Nephron (organoid): ENCODE results near the gene DUSP5.
A peak's percentile ranks its signal among the peaks of the same experiment; 100 is the strongest.
"Not testable (repeated sequence)": the region's sequence is repeated elsewhere in the genome, so short reads cannot be mapped to it uniquely, and the experiment has no call there.

Source experiments
- H3K27ac Mint-ChIP-seq, 3 experiments: 2 replicates each; pipeline ENCODE4 v1.8.0; 2020; ENCODE audit warnings: mixed read lengths in 3 of 3, mild to moderate bottlenecking in 2 of 3, moderate library complexity in 1 of 3
- H3K27me3 Mint-ChIP-seq: 2 replicates; pipeline ENCODE4 v1.8.0; 2021; ENCODE audit warnings: low read depth, mild to moderate bottlenecking, moderate library complexity, mixed read lengths
- H3K36me3 Mint-ChIP-seq: 2 replicates; pipeline ENCODE4 v1.8.0; 2020; ENCODE audit warnings: low read depth, mixed read lengths
- H3K4me1 Mint-ChIP-seq: 2 replicates; pipeline ENCODE4 v1.8.0; 2020; ENCODE audit warnings: mixed read lengths
- H3K4me3 Mint-ChIP-seq, 3 experiments: 2 replicates each; pipeline ENCODE4 v1.8.0; 2020; ENCODE audit warnings: mild to moderate bottlenecking in 3 of 3, mixed read lengths in 3 of 3, moderate library complexity in 2 of 3
- H3K9me3 Mint-ChIP-seq: 2 replicates; pipeline ENCODE4 v1.8.0; 2020; ENCODE audit warnings: mixed read lengths
- CTCF ChIP-seq, 3 experiments: fragments of 200-600 bp; sonication (generic); IDR thresholded peaks; one replicate each; pipeline ENCODE4 v1.5.0; 2021; ENCODE audit warnings: antibody characterized with exemption in 3 of 3; ENCODE audit not compliant: unreplicated experiment in 3 of 3

Gene DUSP5

GRCh38 chr10:110529596-110530011 lies 31.9 kb downstream of the DUSP5 start:
- no peaks in the 10 kb centered on the region for H3K9me3 Mint-ChIP-seq
- no peak overlapping the region for H3K4me3 Mint-ChIP-seq
- H3K36me3 Mint-ChIP-seq, result no peaks in the 10 kb centered on the region
- peaks cover 31% of the 10 kb centered on the region for H3K27me3 Mint-ChIP-seq
- H3K4me1 Mint-ChIP-seq, result no peaks in the 10 kb centered on the region
- TF ChIP-seq CTCF (IDR thresholded peaks at IDR 0.05; ENCODE audit: unreplicated experiment in 3 of 3), result no peak
- H3K27ac Mint-ChIP-seq, result no peak overlapping the region

- Mint-ChIP-seq H3K27ac (no peak overlapping the region), H3K4me3 (peak overlapping the region in 1 of 3 experiments; percentile 54), H3K36me3 (no peaks in the 10 kb centered on the region), H3K4me1 (no peaks in the 10 kb centered on the region), H3K27me3 (peaks cover 34% of the 10 kb centered on the region), H3K9me3 (no peaks in the 10 kb centered on the region)
- TF ChIP-seq CTCF (IDR thresholded peaks at IDR 0.05; ENCODE audit: unreplicated experiment in 3 of 3), result no peak
Measured at GRCh38 chr10:110530131-110530831, 32.6 kb downstream of the DUSP5 start.

- Mint-ChIP-seq H3K4me3 (no peak overlapping the region), H3K36me3 (no peaks in the 10 kb centered on the region), H3K4me1 (no peaks in the 10 kb centered on the region), H3K9me3 (no peaks in the 10 kb centered on the region), H3K27ac (no peak overlapping the region), H3K27me3 (peaks cover 42% of the 10 kb centered on the region)
- TF ChIP-seq CTCF (IDR thresholded peaks at IDR 0.05; ENCODE audit: unreplicated experiment in 3 of 3), result no peak
Measured at GRCh38 chr10:110531687-110532086, 34.0 kb downstream of the DUSP5 start.

GRCh38 chr10:110532628-110533027 lies 34.9 kb downstream of the DUSP5 start:
- not testable (repeated sequence) for H3K36me3 Mint-ChIP-seq, H3K4me3 Mint-ChIP-seq, H3K27ac Mint-ChIP-seq, H3K4me1 Mint-ChIP-seq, H3K9me3 Mint-ChIP-seq
- H3K27me3 Mint-ChIP-seq, result peaks cover 42% of the 10 kb centered on the region

- no peak for TF ChIP-seq CTCF (IDR thresholded peaks at IDR 0.05; ENCODE audit: unreplicated experiment in 3 of 3)
- H3K27me3 Mint-ChIP-seq, result peaks cover 38% of the 10 kb centered on the region
- H3K36me3 Mint-ChIP-seq, result no peaks in the 10 kb centered on the region
- H3K4me3 Mint-ChIP-seq, result no peak overlapping the region
- H3K4me1 Mint-ChIP-seq, result no peaks in the 10 kb centered on the region
- H3K27ac Mint-ChIP-seq, result peak overlapping the region in 1 of 3 experiments; percentile 21
- H3K9me3 Mint-ChIP-seq, result no peaks in the 10 kb centered on the region
Measured at GRCh38 chr10:110533149-110533548, 35.4 kb downstream of the DUSP5 start.

- peaks cover 28% of the 10 kb centered on the region for H3K27me3 Mint-ChIP-seq
- no peak overlapping the region for H3K4me3 Mint-ChIP-seq
- no peaks in the 10 kb centered on the region for H3K9me3 Mint-ChIP-seq
- H3K4me1 Mint-ChIP-seq, result no peaks in the 10 kb centered on the region
- no peak overlapping the region for H3K27ac Mint-ChIP-seq
- H3K36me3 Mint-ChIP-seq, result no peaks in the 10 kb centered on the region
- TF ChIP-seq CTCF (IDR thresholded peaks at IDR 0.05; ENCODE audit: unreplicated experiment in 3 of 3), result no peak
Measured at GRCh38 chr10:110534571-110534970, 36.9 kb downstream of the DUSP5 start.
